Measurements from ENCODE around the gene BTBD2. TPM values are rescaled to one million over a fixed set of nuclear protein-coding genes. Genes with fewer than 3 reads are reported as not detected.
"Not testable (repeated sequence)": the region's sequence is repeated elsewhere in the genome, so short reads cannot be mapped to it uniquely, and the experiment has no call there.

The BTBD2 gene
- total RNA-seq, 1 experiment from 2014 or later: 52.2 TPM

GRCh38 chr19:1990230-1991017 is 25.1 kb downstream of the BTBD2 start:
- Histone ChIP-seq H3K27me3 (replicated peaks; ENCODE audit: control insufficient read depth, insufficient read depth, low read length) (no peaks in the 10 kb centered on the region), H3K36me3 (ENCODE audit: control insufficient read depth, insufficient read depth, low read length) (peaks cover 2% of the 10 kb centered on the region), H3K9me3 (no peaks in the 10 kb centered on the region), H3K4me3 (ENCODE audit: low read depth, low read length) (no peak overlapping the region), H3K4me1 (no peaks in the 10 kb centered on the region)
- H3K9me3 Mint-ChIP-seq (ENCODE audit: unreplicated experiment): no peaks in the 10 kb centered on the region
- no peak overlapping the region for H3K4me3 Mint-ChIP-seq (ENCODE audit: unreplicated experiment)
- ChIA-PET POLR2A (no interaction called here), CTCF (interaction anchor here (0.6 kb wide), 1 partner anchor 12 kb away, joined by 4 read pairs; no protein-coding TSS in a partner anchor)
- H3K27me3 Mint-ChIP-seq (ENCODE audit: insufficient read depth, unreplicated experiment): no peaks in the 10 kb centered on the region
- no peak for TF ChIP-seq CTCF (IDR thresholded peaks at IDR 0.05; ENCODE audit: insufficient read depth in 1 of 2, low read depth in 1 of 2, low read length in 1 of 2, severe bottlenecking in 1 of 2, unreplicated experiment in 1 of 2)
- DNase-seq: no peak
- H3K27ac Mint-ChIP-seq (ENCODE audit: unreplicated experiment): no peak overlapping the region
- peaks cover 64% of the 10 kb centered on the region for H3K36me3 Mint-ChIP-seq (ENCODE audit: insufficient read depth, unreplicated experiment)
- H3K4me1 Mint-ChIP-seq (ENCODE audit: low read depth, unreplicated experiment): no peaks in the 10 kb centered on the region
- no TSS peak for BruUV-seq (replicated peaks)
- intact Hi-C loops (cut with micrococcal nuclease; ENCODE audit: unreplicated experiment): no loop called here

- no peaks in the 10 kb centered on the region for H3K27me3 Mint-ChIP-seq (ENCODE audit: insufficient read depth, unreplicated experiment)
- Histone ChIP-seq H3K36me3 (ENCODE audit: control insufficient read depth, insufficient read depth, low read length) (peaks cover 2% of the 10 kb centered on the region), H3K4me3 (ENCODE audit: low read depth, low read length) (no peak overlapping the region), H3K9me3 (no peaks in the 10 kb centered on the region), H3K27me3 (replicated peaks; ENCODE audit: control insufficient read depth, insufficient read depth, low read length) (no peaks in the 10 kb centered on the region), H3K4me1 (no peaks in the 10 kb centered on the region)
- CTCF ChIA-PET: no interaction called here
- BruUV-seq (replicated peaks): no TSS peak
- no peak overlapping the region for H3K4me3 Mint-ChIP-seq (ENCODE audit: unreplicated experiment)
- H3K9me3 Mint-ChIP-seq (ENCODE audit: unreplicated experiment): no peaks in the 10 kb centered on the region
- no peaks in the 10 kb centered on the region for H3K4me1 Mint-ChIP-seq (ENCODE audit: low read depth, unreplicated experiment)
- POLR2A ChIA-PET: interaction anchor here (0.6 kb wide), 1 partner anchor 26 kb away, joined by 3 read pairs; no protein-coding TSS in a partner anchor
- TF ChIP-seq CTCF (IDR thresholded peaks at IDR 0.05; ENCODE audit: insufficient read depth in 1 of 2, low read depth in 1 of 2, low read length in 1 of 2, severe bottlenecking in 1 of 2, unreplicated experiment in 1 of 2): no peak
- H3K27ac Mint-ChIP-seq (ENCODE audit: unreplicated experiment): no peak overlapping the region
- intact Hi-C loops (cut with micrococcal nuclease; ENCODE audit: unreplicated experiment): no loop called here
- H3K36me3 Mint-ChIP-seq (ENCODE audit: insufficient read depth, unreplicated experiment): peaks cover 71% of the 10 kb centered on the region
- no peak for DNase-seq
These were observed 25.8 kb downstream of the BTBD2 start for GRCh38 chr19:1989513-1990229.

- CTCF ChIA-PET; H3K27ac Mint-ChIP-seq (ENCODE audit: unreplicated experiment); H3K9me3 Mint-ChIP-seq (ENCODE audit: unreplicated experiment); H3K4me1 Mint-ChIP-seq (ENCODE audit: low read depth, unreplicated experiment); H3K4me3 ChIP-seq (ENCODE audit: low read depth, low read length); BruUV-seq (replicated peaks); intact Hi-C loops (cut with micrococcal nuclease; ENCODE audit: unreplicated experiment); H3K27me3 ChIP-seq (replicated peaks; ENCODE audit: control insufficient read depth, insufficient read depth, low read length); POLR2A ChIA-PET; H3K4me1 ChIP-seq; H3K36me3 ChIP-seq (ENCODE audit: control insufficient read depth, insufficient read depth, low read length); DNase-seq; H3K4me3 Mint-ChIP-seq (ENCODE audit: unreplicated experiment); H3K9me3 ChIP-seq; H3K27me3 Mint-ChIP-seq (ENCODE audit: insufficient read depth, unreplicated experiment): not testable (repeated sequence)
- peaks cover 79% of the 10 kb centered on the region for H3K36me3 Mint-ChIP-seq (ENCODE audit: insufficient read depth, unreplicated experiment)
These were observed 27.1 kb downstream of the BTBD2 start for GRCh38 chr19:1988464-1988863.

Measured in Caco-2 (cell line).